HepG2 (cell line): ENCODE measurements around the gene LRRC45. TPM values are rescaled to one million over a fixed set of nuclear protein-coding genes. Genes with fewer than 3 reads are reported as not detected.

Experiments used
- E2F2 ChIP-seq: sonication (generic); formaldehyde crosslinking; IDR thresholded peaks from 2 replicates; pipeline ENCODE4 v1.4.0; 2020; ENCODE audit warnings: missing genetic modification reagents, borderline replicate concordance
- ETV5 ChIP-seq: IDR thresholded peaks from 2 replicates; pipeline ENCODE4 v1.6.1; 2018; ENCODE audit warnings: missing biosample characterization, missing genetic modification reagents, inconsistent platforms, borderline replicate concordance
- HOXA3 ChIP-seq: sonication (generic); formaldehyde crosslinking; IDR thresholded peaks from 2 replicates; pipeline ENCODE4 v1.5.0; 2020; ENCODE audit warnings: missing genetic modification reagents
- MBD4 ChIP-seq: IDR thresholded peaks from 2 replicates; pipeline ENCODE4 v1.6.1; 2012; ENCODE audit warnings: low read length, inconsistent platforms, borderline replicate concordance
- MTA1 ChIP-seq: sonication (generic); formaldehyde crosslinking; IDR thresholded peaks from 2 replicates; pipeline ENCODE4 v1.4.0; 2020; ENCODE audit warnings: missing genetic modification reagents, mild to moderate bottlenecking, borderline replicate concordance
- NONO ChIP-seq, 2 experiments: fragments of 450-650 bp in 1 of 2; sonication (generic) in 1 of 2; formaldehyde crosslinking in 1 of 2; IDR thresholded peaks in 1 of 2; conservative IDR thresholded peaks in 1 of 2; 2 replicates each; pipeline versions ENCODE4 v1.6.1 to v1.8.0; 2017 to 2022; ENCODE audit warnings: mild to moderate bottlenecking in 1 of 2, missing genetic modification reagents in 1 of 2, moderate library complexity in 1 of 2
- NR2C2 ChIP-seq: sonication (generic); formaldehyde crosslinking; IDR thresholded peaks from 2 replicates; pipeline ENCODE4 v1.4.0; 2020; ENCODE audit warnings: missing genetic modification reagents, mild to moderate bottlenecking, moderate library complexity, borderline replicate concordance
- PRPF4 ChIP-seq: fragments of 200-400 bp; formaldehyde crosslinking; IDR thresholded peaks from 2 replicates; pipeline ENCODE4 v1.6.1; 2016; ENCODE audit warnings: low read length, low read depth; ENCODE audit not compliant: poor library complexity, severe bottlenecking
- SCMH1 ChIP-seq: sonication (generic); formaldehyde crosslinking; IDR thresholded peaks from 2 replicates; pipeline ENCODE4 v1.9.0; 2021; ENCODE audit warnings: missing genetic modification reagents, mild to moderate bottlenecking, borderline replicate concordance
- SPEN ChIP-seq: sonication (generic); formaldehyde crosslinking; IDR thresholded peaks from 2 replicates; pipeline ENCODE4 v1.5.1; 2020; ENCODE audit warnings: low read depth, mild to moderate bottlenecking, missing genetic modification reagents
- XBP1 ChIP-seq: sonication (generic); formaldehyde crosslinking; IDR thresholded peaks from 2 replicates; pipeline ENCODE4 v1.5.0; 2020; ENCODE audit warnings: missing genetic modification reagents
- ZHX2 ChIP-seq, 2 experiments: sonication (generic) in 1 of 2; formaldehyde crosslinking in 1 of 2; IDR thresholded peaks; 2 replicates each; pipeline versions ENCODE4 v1.6.1 to v1.9.0; 2014 to 2022; ENCODE audit warnings: antibody characterized with exemption in 1 of 2, borderline replicate concordance in 1 of 2, inconsistent platforms in 1 of 2, low read depth in 1 of 2, missing genetic modification reagents in 1 of 2
- ZMAT3 ChIP-seq: sonication (generic); formaldehyde crosslinking; conservative IDR thresholded peaks from 2 replicates; pipeline ENCODE4 v1.7.0; 2021; ENCODE audit warnings: missing genetic modification reagents
- ZMYM4 ChIP-seq: sonication (generic); formaldehyde crosslinking; IDR thresholded peaks from 2 replicates; pipeline ENCODE4 v1.8.1; 2023; ENCODE audit warnings: mild to moderate bottlenecking, missing genetic modification reagents
- ZNF121 ChIP-seq: sonication (generic); formaldehyde crosslinking; IDR thresholded peaks from 2 replicates; pipeline ENCODE4 v1.5.0; 2020; ENCODE audit warnings: mild to moderate bottlenecking, missing genetic modification reagents
- ZNF296 ChIP-seq: sonication (generic); formaldehyde crosslinking; conservative IDR thresholded peaks from 2 replicates; pipeline ENCODE4 v1.5.0; 2020; ENCODE audit warnings: mild to moderate bottlenecking, missing genetic modification reagents
- ZNF615 ChIP-seq: sonication (generic); formaldehyde crosslinking; IDR thresholded peaks from 2 replicates; pipeline ENCODE4 v1.5.0; 2020; ENCODE audit warnings: mild to moderate bottlenecking, missing genetic modification reagents, borderline replicate concordance
- ZNF709 ChIP-seq: sonication (generic); formaldehyde crosslinking; IDR thresholded peaks from 2 replicates; pipeline ENCODE4 v1.5.0; 2020; ENCODE audit warnings: mild to moderate bottlenecking, missing genetic modification reagents
- ZNF775 ChIP-seq: sonication (generic); formaldehyde crosslinking; IDR thresholded peaks from 2 replicates; pipeline ENCODE4 v1.4.0; 2020; ENCODE audit warnings: missing genetic modification reagents, mild to moderate bottlenecking, moderate library complexity, borderline replicate concordance
- ZNF790 ChIP-seq: sonication (generic); formaldehyde crosslinking; IDR thresholded peaks from 2 replicates; pipeline ENCODE4 v1.8.0; 2022; ENCODE audit warnings: missing genetic modification reagents, mild to moderate bottlenecking, borderline replicate concordance
- polyA plus RNA-seq, 8 experiments: library from polyadenylated mRNA; depleted of rRNA in 3 of 8; stranded (reverse) in 7 of 8; unstranded in 1 of 8; fragments of >200 nt; fragmentation: Illumina TruSeq in 4 of 8; extraction: Trizol in 4 of 8; gene quantifications; 2 replicates each; pipeline versions ENCODE4 v1.2.1 to v1.2.3, GENCODE V29; 2011 to 2016; ENCODE audit warnings: low read depth in 4 of 8, missing spikeins in 1 of 8, mixed read lengths in 1 of 8; ENCODE audit not compliant: insufficient read depth in 1 of 8
- total RNA-seq, 5 experiments: library from RNA; depleted of rRNA; stranded (reverse); fragments of >200 nt; fragmentation: Illumina TruSeq; extraction: Trizol; gene quantifications; 2 replicates each; pipeline ENCODE4 v1.2.3, GENCODE V29; 2016; ENCODE audit warnings: low read depth in 1 of 5

Gene LRRC45
- total and polyA plus RNA-seq, 2 of the 13 experiments (the other 11 are each of a cell fraction or from before 2014, with no cell fraction given), result 11.6 to 48.1 TPM

GRCh38 chr17:81992306-81993102, 30.6 kb upstream of the LRRC45 start (continued):
- TF ChIP-seq E2F2 (CRISPR knock-in tag) (peak; percentile 54; the same call in 1 of the 2 replicates), ZNF121 (no peak; the same call in none of the 2 replicates), ZMAT3 (CRISPR knock-in tag) (peak; percentile 99), PRPF4 (peak; percentile 14), ZNF775 (CRISPR knock-in tag) (peak; percentile 95), HOXA3 (peak; percentile 93), MTA1 (peak; percentile 98), ZNF709 (CRISPR knock-in tag) (peak; percentile 90), XBP1 (peak; percentile 74), ZHX2 (IDR thresholded peaks at IDR 0.05; ENCODE audit: low read depth) (no peak; the same call in 1 of the 2 replicates), ZHX2 (CRISPR knock-in tag; IDR thresholded peaks at IDR 0.05; ENCODE audit: borderline replicate concordance) (peak; percentile 93), MBD4 (no peak), NONO (IDR thresholded peaks at IDR 0.05) (no peak), NONO (CRISPR knock-in tag; conservative IDR thresholded peaks at IDR 0.05) (peak; percentile 96), ZNF296 (CRISPR knock-in tag) (peak; percentile 97), ETV5 (peak; percentile 75), SCMH1 (CRISPR knock-in tag) (no peak), SPEN (CRISPR knock-in tag) (peak; percentile 98), ZNF615 (CRISPR knock-in tag) (peak; percentile 97; the same call in 1 of the 2 replicates), ZMYM4 (CRISPR knock-in tag) (peak; percentile 58; the same call in 1 of the 2 replicates), NR2C2 (CRISPR knock-in tag) (peak; percentile 80), ZNF790 (CRISPR knock-in tag) (peak; percentile 21; the same call in 1 of the 2 replicates)
